H1 (cell line): ENCODE measurements around the gene NOL3. TPM values are rescaled to one million over a fixed set of nuclear protein-coding genes. Genes with fewer than 3 reads are reported as not detected.

Experiments
- CTCF ChIA-PET: fragments of 300-600 bp; sonication (Branson Sonifier 250); formaldehyde crosslinking; loops from one replicate; lab custom pipeline; 2021; ENCODE audit not compliant: partially characterized antibody; lab: Charles Lee
- POLR2A ChIA-PET: fragments of 300-600 bp; sonication (Branson Sonifier 250); formaldehyde crosslinking; loops from one replicate; lab custom pipeline; 2021; ENCODE audit warnings: inconsistent platforms; ENCODE audit not compliant: partially characterized antibody; lab: Charles Lee
- DNase-seq, 2 experiments: peaks; one replicate each; pipeline versions ENCODE4 v3.0.0 to v3.0.0-alpha.2; 2010 to 2022; ENCODE audit warnings: low spot score in 2 of 2, low read depth in 1 of 2, mixed read lengths in 1 of 2
- FAIRE-seq: peaks from 2 replicates; lab custom pipeline; 2011; peaks lifted over from hg19 to GRCh38; lab: Jason Lieb, UNC
- H2AFZ ChIP-seq: 2 replicates; pipeline ENCODE4 v1.8.1; 2012; ENCODE audit warnings: low read length, inconsistent platforms
- H2AK5ac ChIP-seq: 2 replicates; pipeline ENCODE4 v1.6.1; 2013; ENCODE audit warnings: low read depth, low read length
- H2BK120ac ChIP-seq: replicated peaks from 2 replicates; pipeline ENCODE3; 2013; ENCODE audit warnings: low read depth, low read length, inconsistent platforms
- H2BK12ac ChIP-seq: 2 replicates; pipeline ENCODE4 v1.6.1; 2013; ENCODE audit warnings: low read depth, low read length
- H2BK15ac ChIP-seq: 2 replicates; pipeline ENCODE4 v1.6.1; 2013; ENCODE audit warnings: low read length
- H2BK20ac ChIP-seq: 2 replicates; pipeline ENCODE4 v1.6.1; 2013; ENCODE audit warnings: low read length
- H2BK5ac ChIP-seq: 2 replicates; pipeline ENCODE4 v1.6.1; 2013; ENCODE audit warnings: low read depth, low read length
- H3K14ac ChIP-seq: 2 replicates; pipeline ENCODE4 v1.6.1; 2013; ENCODE audit warnings: inconsistent platforms; ENCODE audit not compliant: insufficient read length
- H3K18ac ChIP-seq: 2 replicates; pipeline ENCODE4 v1.6.1; 2013; ENCODE audit warnings: low read length; ENCODE audit errors: extremely low read depth
- H3K23ac ChIP-seq: 2 replicates; pipeline ENCODE4 v1.6.1; 2013; ENCODE audit warnings: inconsistent platforms; ENCODE audit not compliant: insufficient read length
- H3K23me2 ChIP-seq: 2 replicates; pipeline ENCODE4 v1.6.1; 2013; ENCODE audit warnings: low read depth, low read length
- H3K27ac ChIP-seq: 2 replicates; pipeline ENCODE4 v1.6.1; 2011; ENCODE audit warnings: low read depth, low read length, inconsistent platforms
- H3K27me3 ChIP-seq, 4 experiments: replicated peaks in 1 of 4; 1 replicate in 1 of 4; 2 replicates in 3 of 4; pipeline versions ENCODE4 v1.6.1 to v1.8.1; 2011 to 2013; ENCODE audit warnings: low read length in 3 of 4, mild to moderate bottlenecking in 3 of 4, inconsistent platforms in 2 of 4, mixed read lengths in 2 of 4, moderate library complexity in 1 of 4; ENCODE audit not compliant: control insufficient read depth in 3 of 4, insufficient read depth in 3 of 4; ENCODE audit errors: extremely low read depth in 1 of 4
- H3K36me3 ChIP-seq, 4 experiments: 2 replicates each; pipeline versions ENCODE4 v1.6.1 to v1.8.1; 2011 to 2013; ENCODE audit warnings: mild to moderate bottlenecking in 4 of 4, low read length in 3 of 4, moderate library complexity in 2 of 4, control low read depth in 1 of 4, inconsistent platforms in 1 of 4; ENCODE audit not compliant: insufficient read depth in 4 of 4, control insufficient read depth in 2 of 4
- H3K4ac ChIP-seq: replicated peaks from 2 replicates; pipeline ENCODE3; 2013; ENCODE audit warnings: low read length, low read depth, mixed read lengths, inconsistent platforms; ENCODE audit not compliant: insufficient read length
- H3K4me1 ChIP-seq, 4 experiments: replicated peaks in 1 of 4; 1 replicate in 1 of 4; 2 replicates in 3 of 4; pipeline versions ENCODE4 v1.6.1 to v1.8.1; 2011 to 2013; ENCODE audit warnings: low read length in 3 of 4, inconsistent platforms in 2 of 4, mixed read lengths in 1 of 4; ENCODE audit not compliant: insufficient read depth in 4 of 4, control insufficient read depth in 3 of 4
- H3K4me2 ChIP-seq, 2 experiments: 2 replicates each; pipeline versions ENCODE4 v1.6.1 to v1.8.1; 2011 to 2013; ENCODE audit warnings: low read depth in 2 of 2, low read length in 2 of 2, control low read depth in 1 of 2, inconsistent platforms in 1 of 2, mild to moderate bottlenecking in 1 of 2; ENCODE audit not compliant: insufficient read depth in 1 of 2
- H3K4me3 ChIP-seq, 4 experiments: fragments of 200-600, 300-600 bp in 1 of 4; sonication (generic), shearing (Covaris generic), sonication (Bioruptor Twin) in 1 of 4; 2 replicates each; pipeline versions ENCODE4 v1.5.1 to v1.8.1; 2011 to 2016; ENCODE audit warnings: low read length in 4 of 4, low read depth in 3 of 4, control low read depth in 2 of 4, inconsistent platforms in 2 of 4, mild to moderate bottlenecking in 2 of 4, mixed read lengths in 1 of 4, moderate library complexity in 1 of 4; ENCODE audit not compliant: insufficient read depth in 2 of 4; ENCODE audit errors: extremely low read depth in 1 of 4
- H3K56ac ChIP-seq: replicated peaks from 2 replicates; pipeline ENCODE3; 2013; ENCODE audit warnings: low read depth, mild to moderate bottlenecking, mixed read lengths, low read length, inconsistent platforms; ENCODE audit not compliant: insufficient read length
- H3K79me1 ChIP-seq: 2 replicates; pipeline ENCODE4 v1.6.1; 2013; ENCODE audit warnings: low read depth, low read length, control low read depth
- H3K79me2 ChIP-seq, 2 experiments: 2 replicates each; pipeline versions ENCODE4 v1.6.1 to v1.8.1; 2012 to 2013; ENCODE audit warnings: low read length in 2 of 2, mild to moderate bottlenecking in 2 of 2, inconsistent platforms in 1 of 2; ENCODE audit not compliant: insufficient read depth in 2 of 2, control insufficient read depth in 1 of 2
- H3K9ac ChIP-seq, 4 experiments: replicated peaks in 1 of 4; 1 replicate in 1 of 4; 2 replicates in 3 of 4; pipeline versions ENCODE4 v1.6.1 to v1.8.1; 2011 to 2013; ENCODE audit warnings: low read depth in 3 of 4, low read length in 3 of 4, control low read depth in 2 of 4, mild to moderate bottlenecking in 2 of 4, moderate library complexity in 2 of 4, inconsistent platforms in 1 of 4; ENCODE audit errors: extremely low read depth in 1 of 4
- H3K9me3 ChIP-seq, 2 experiments: 2 replicates each; pipeline versions ENCODE4 v1.6.1 to v1.8.1; 2012 to 2013; ENCODE audit warnings: mild to moderate bottlenecking in 2 of 2, moderate library complexity in 2 of 2, control low read depth in 1 of 2, inconsistent platforms in 1 of 2, low read depth in 1 of 2, low read length in 1 of 2, mixed read lengths in 1 of 2; ENCODE audit not compliant: insufficient read depth in 2 of 2
- H4K20me1 ChIP-seq, 2 experiments: replicated peaks in 1 of 2; 2 replicates each; pipeline versions ENCODE3 to v1.8.1; 2011 to 2013; ENCODE audit warnings: inconsistent platforms in 2 of 2, low read length in 2 of 2, mild to moderate bottlenecking in 1 of 2; ENCODE audit not compliant: insufficient read depth in 2 of 2, control insufficient read depth in 1 of 2
- H4K5ac ChIP-seq: 2 replicates; pipeline ENCODE4 v1.6.1; 2013; ENCODE audit warnings: low read length, low read depth, mixed read lengths, inconsistent platforms; ENCODE audit not compliant: insufficient read length
- H4K8ac ChIP-seq: 2 replicates; pipeline ENCODE4 v1.8.0; 2013; ENCODE audit warnings: mild to moderate bottlenecking, moderate library complexity, low read length, inconsistent platforms; ENCODE audit not compliant: insufficient read depth; ENCODE audit errors: extremely low read depth
- H4K91ac ChIP-seq: replicated peaks from 2 replicates; pipeline ENCODE3; 2013; ENCODE audit warnings: low read length, mixed read lengths, inconsistent platforms; ENCODE audit not compliant: insufficient read length
- BCL11A ChIP-seq, 2 experiments: IDR thresholded peaks; one replicate each; pipeline ENCODE4 v1.6.1; 2011; ENCODE audit warnings: low read depth in 2 of 2, low read length in 2 of 2, mild to moderate bottlenecking in 2 of 2
- CREB1 ChIP-seq: IDR thresholded peaks from 2 replicates; pipeline ENCODE4 v1.6.1; 2012; ENCODE audit warnings: inconsistent platforms
- CTBP2 ChIP-seq: IDR thresholded peaks from 2 replicates; pipeline ENCODE4 v1.7.0; 2011; ENCODE audit warnings: borderline replicate concordance, mild to moderate bottlenecking, moderate library complexity, mixed read lengths, low read length; ENCODE audit not compliant: insufficient read depth, insufficient read length
- EZH2 ChIP-seq: fragments of 200-600 bp; sonication (generic); IDR thresholded peaks from 2 replicates; pipeline ENCODE4 v1.7.1; 2012; ENCODE audit warnings: low read depth, mild to moderate bottlenecking, moderate library complexity, low read length, inconsistent platforms; ENCODE audit not compliant: severe bottlenecking
- HDAC2 ChIP-seq, 2 experiments: fragments of 300-600 bp in 1 of 2; sonication (generic) in 1 of 2; IDR thresholded peaks; 2 replicates each; pipeline ENCODE4 v1.6.1; 2011 to 2012; ENCODE audit warnings: low read depth in 2 of 2, low read length in 2 of 2, mild to moderate bottlenecking in 2 of 2, moderate library complexity in 2 of 2, borderline replicate concordance in 1 of 2, inconsistent platforms in 1 of 2
- MAX ChIP-seq: IDR thresholded peaks from 2 replicates; pipeline ENCODE4 v1.6.1; 2012; ENCODE audit warnings: inconsistent platforms
- POLR2A ChIP-seq, 2 experiments: IDR thresholded peaks; 1 replicate in 1 of 2; 2 replicates in 1 of 2; pipeline ENCODE4 v1.6.1; 2011; ENCODE audit warnings: low read depth in 2 of 2, low read length in 2 of 2, mild to moderate bottlenecking in 2 of 2; ENCODE audit errors: control extremely low read depth in 1 of 2
- POLR2AphosphoS5 ChIP-seq: IDR thresholded peaks from 2 replicates; pipeline ENCODE4 v1.6.1; 2011; ENCODE audit warnings: low read depth, low read length
- RFX5 ChIP-seq: IDR thresholded peaks from 2 replicates; pipeline ENCODE4 v1.6.1; 2011; ENCODE audit warnings: low read depth, low read length, improper control_type of control experiment, borderline replicate concordance
- SAP30 ChIP-seq: fragments of 300-600 bp; sonication (generic); IDR thresholded peaks from 2 replicates; pipeline ENCODE4 v1.7.1; 2012; ENCODE audit warnings: low read length, moderate library complexity, mild to moderate bottlenecking, inconsistent platforms; ENCODE audit not compliant: insufficient read depth, insufficient replicate concordance
- TBP ChIP-seq: IDR thresholded peaks from 2 replicates; pipeline ENCODE4 v1.6.1; 2011; ENCODE audit warnings: low read depth, low read length, improper control_type of control experiment
- TEAD4 ChIP-seq: IDR thresholded peaks from 2 replicates; pipeline ENCODE4 v1.6.1; 2012; ENCODE audit warnings: low read depth, low read length, inconsistent platforms, mixed read lengths
- YY1 ChIP-seq: IDR thresholded peaks from 2 replicates; pipeline ENCODE4 v1.6.1; 2011; ENCODE audit warnings: low read depth, mild to moderate bottlenecking, low read length
- polyA plus RNA-seq, 7 experiments: library from polyadenylated mRNA; depleted of rRNA in 3 of 7; stranded (reverse) in 5 of 7; unstranded in 2 of 7; fragments of >200 nt in 5 of 7; fragments of 200-250 nt in 2 of 7; gene quantifications; 1 replicate in 5 of 7; 2 replicates in 1 of 7; 4 replicates in 1 of 7; pipeline versions ENCODE4 v1.2.1 to v1.2.3, GENCODE V29; 2011 to 2013; ENCODE audit warnings: missing spikeins in 2 of 7, mixed read lengths in 2 of 7
- total RNA-seq: library from RNA; stranded (reverse); fragmentation: NEBNext Ultra II Directional; extraction: Animal tissue kit (Norgen Biotek cat#: 25700); gene quantifications from 2 replicates; pipeline ENCODE4 v1.2.1, GENCODE V29; 2021

Gene NOL3
- total and polyA plus RNA-seq, 2 of the 8 experiments (the other 6 are each of a cell fraction or from before 2014, with no cell fraction given) = 2.2 to 4.6 TPM

- Histone ChIP-seq H3K18ac (no peak overlapping the region), H2BK15ac (no peak overlapping the region), H2BK5ac (no peak overlapping the region), H3K14ac (no peak overlapping the region), H3K4me3 (no peak overlapping the region), H3K36me3 (peaks cover 4 to 12% (median 8%) of the 10 kb centered on the region in 4 experiments; a peak in 5 of 8 replicates), H2BK20ac (no peak overlapping the region), H2AK5ac (no peak overlapping the region), H2BK12ac (no peak overlapping the region), H3K27me3 (no peaks in the 10 kb centered on the region), H3K4me2 (no peak overlapping the region), H2BK120ac (no peak overlapping the region), H3K23me2 (no peaks in the 10 kb centered on the region), H4K20me1 (peaks cover 0 to 2% of the 10 kb centered on the region in 2 experiments), H3K4me1 (no peaks in the 10 kb centered on the region), H4K5ac (no peak overlapping the region), H3K9ac (no peak overlapping the region), H3K23ac (no peak overlapping the region), H4K8ac (no peak overlapping the region), H3K79me2 (peaks cover 0 to 2% of the 10 kb centered on the region in 2 experiments; a peak in 1 of 4 replicates), H2AFZ (no peak overlapping the region), H3K4ac (no peak overlapping the region), H3K27ac (no peak overlapping the region), H3K79me1 (no peaks in the 10 kb centered on the region), H4K91ac (no peak overlapping the region), H3K56ac (no peak overlapping the region), H3K9me3 (no peaks in the 10 kb centered on the region)
- no peak for TF ChIP-seq TEAD4
- TF ChIP-seq EZH2 = no peak
- no peak for TF ChIP-seq YY1
- no peak for TF ChIP-seq MAX
- TF ChIP-seq RFX5 = no peak
- no peak for TF ChIP-seq HDAC2 (IDR thresholded peaks at IDR 0.05; ENCODE audit: borderline replicate concordance in 1 of 2, low read depth in 2 of 2, low read length in 2 of 2)
- no peak for TF ChIP-seq CTBP2
- TF ChIP-seq CREB1 = no peak
- no peak for TF ChIP-seq SAP30
- TF ChIP-seq BCL11A (IDR thresholded peaks at IDR 0.05; ENCODE audit: low read depth in 2 of 2, low read length in 2 of 2) = no peak
- TF ChIP-seq TBP = no peak
- no peak for TF ChIP-seq POLR2AphosphoS5
- no peak for TF ChIP-seq POLR2A (IDR thresholded peaks at IDR 0.05; ENCODE audit: control extremely low read depth in 1 of 2, low read depth in 2 of 2, low read length in 2 of 2)
- no peak for DNase-seq
- CTCF ChIA-PET = interaction anchor here (0.9 to 4.7 kb wide), 7 partner anchors 12 to 114 kb away, joined by 3 to 26 read pairs (median 6); partner anchors contain the start of gene B3GNT9
- POLR2A ChIA-PET = no interaction called here
- no peak for FAIRE-seq
Measured at GRCh38 chr16:67128417-67128816, 41.9 kb upstream of the NOL3 start.
